Body of pancreas (tissue), 4 donors: ENCODE results near the gene TIAM1. TPM values are rescaled to one million over a fixed set of nuclear protein-coding genes. Genes with fewer than 3 reads are reported as not detected.

ENCODE experiments used
- ATAC-seq: fragments of 150-250 bp; one replicate; pipeline ENCODE4 v1.9.1; 2016
- DNase-seq, 4 donors: peaks; one replicate each; pipeline ENCODE4 v3.0.0-alpha.2; 2019
- H3K27ac ChIP-seq, 4 donors: fragments of 200-600 bp; sonication (generic); 1 replicate in 3 of 4; 2 replicates in 1 of 4; pipeline versions ENCODE4 v1.5.1 to v1.6.1; 2016 to 2019; ENCODE audit warnings: mild to moderate bottlenecking in 1 of 4, mixed read lengths in 1 of 4, moderate library complexity in 1 of 4
- H3K27me3 ChIP-seq, 2 donors: fragments of 200-600 bp; sonication (generic); one replicate each; pipeline ENCODE4 v1.6.0; 2016; ENCODE audit warnings: mild to moderate bottlenecking in 1 of 2
- H3K36me3 ChIP-seq, 2 donors: fragments of 200-600 bp; sonication (generic); replicated peaks in 1 of 2; 2 replicates each; pipeline ENCODE4 v1.5.1; 2016; ENCODE audit warnings: low read depth in 2 of 2; ENCODE audit not compliant: insufficient read depth in 1 of 2
- H3K4me1 ChIP-seq: fragments of 200-600 bp; sonication (generic); one replicate; pipeline ENCODE4 v1.6.0; 2016
- H3K4me3 ChIP-seq, 2 donors: fragments of 200-600 bp; sonication (generic); 1 replicate in 1 of 2; 2 replicates in 1 of 2; pipeline ENCODE4 v1.5.1; 2016 to 2019
- H3K9me3 ChIP-seq, 3 donors: fragments of 200-600 bp; sonication (generic); 1 replicate in 2 of 3; 2 replicates in 1 of 3; pipeline ENCODE4 v1.5.1; 2016
- POLR2A ChIP-seq, 3 donors: fragments of 450-650 bp; IDR thresholded peaks; one replicate each; pipeline ENCODE4 v1.6.1; 2016; ENCODE audit warnings: antibody characterized with exemption in 3 of 3, mild to moderate bottlenecking in 2 of 3
- WGBS, 2 donors: methylation state at CpG; one replicate each; pipeline ENCODE4 v1.1.5; 2017; 5-methylcytosine and 5-hydroxymethylcytosine counted together
- intact Hi-C: fragments of 100-400 bp; cut with DNase I; formaldehyde crosslinking; loops from one replicate; pipeline ENCODE4 v1.15.1; 2023
- total RNA-seq, 2 donors: library from RNA; depleted of rRNA; stranded (reverse); fragments of >200 nt; gene quantifications; one replicate each; pipeline ENCODE4 v1.1.0, GENCODE V29; 2016
- TF ChIP-seq, protein P1 (sequence below), 7 experiments: fragments of 450-650 bp in 4 of 7; fragments of 200-600 bp in 3 of 7; sonication (generic) in 3 of 7; IDR thresholded peaks; one replicate each; pipeline ENCODE4 v1.5.1; 2016 to 2019; ENCODE audit warnings: antibody characterized with exemption in 7 of 7

The TIAM1 gene
- total RNA-seq, 2 donors from 2014 or later = 3.6 to 8.8 TPM

DNA sequence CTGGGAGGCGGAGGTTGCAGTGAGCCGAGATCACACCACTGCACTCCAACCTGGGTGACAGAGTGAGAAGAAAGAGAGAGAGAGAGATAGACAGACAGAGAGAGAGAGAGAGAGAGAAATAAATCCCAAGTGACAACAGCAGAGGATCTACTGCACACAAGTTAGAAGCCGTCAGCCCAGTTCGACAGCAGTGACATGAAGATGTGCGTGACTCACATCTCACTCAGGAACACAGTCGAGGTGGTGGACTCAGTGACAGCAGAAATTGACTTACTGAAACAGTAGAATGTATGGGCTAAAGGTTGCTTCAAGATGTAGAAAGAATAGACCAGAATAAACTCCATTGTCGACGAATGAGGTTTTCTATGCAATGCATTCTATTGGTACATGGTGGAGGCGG is 228.8 kb downstream of the TIAM1 start:
- H3K4me1 ChIP-seq = no peaks in the 10 kb centered on the region
- no peak overlapping the region for H3K27ac ChIP-seq
- H3K4me3 ChIP-seq = no peak overlapping the region
- TF ChIP-seq POLR2A (IDR thresholded peaks at IDR 0.05) = no peak
- TF ChIP-seq, protein P1, sequence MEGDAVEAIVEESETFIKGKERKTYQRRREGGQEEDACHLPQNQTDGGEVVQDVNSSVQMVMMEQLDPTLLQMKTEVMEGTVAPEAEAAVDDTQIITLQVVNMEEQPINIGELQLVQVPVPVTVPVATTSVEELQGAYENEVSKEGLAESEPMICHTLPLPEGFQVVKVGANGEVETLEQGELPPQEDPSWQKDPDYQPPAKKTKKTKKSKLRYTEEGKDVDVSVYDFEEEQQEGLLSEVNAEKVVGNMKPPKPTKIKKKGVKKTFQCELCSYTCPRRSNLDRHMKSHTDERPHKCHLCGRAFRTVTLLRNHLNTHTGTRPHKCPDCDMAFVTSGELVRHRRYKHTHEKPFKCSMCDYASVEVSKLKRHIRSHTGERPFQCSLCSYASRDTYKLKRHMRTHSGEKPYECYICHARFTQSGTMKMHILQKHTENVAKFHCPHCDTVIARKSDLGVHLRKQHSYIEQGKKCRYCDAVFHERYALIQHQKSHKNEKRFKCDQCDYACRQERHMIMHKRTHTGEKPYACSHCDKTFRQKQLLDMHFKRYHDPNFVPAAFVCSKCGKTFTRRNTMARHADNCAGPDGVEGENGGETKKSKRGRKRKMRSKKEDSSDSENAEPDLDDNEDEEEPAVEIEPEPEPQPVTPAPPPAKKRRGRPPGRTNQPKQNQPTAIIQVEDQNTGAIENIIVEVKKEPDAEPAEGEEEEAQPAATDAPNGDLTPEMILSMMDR (IDR thresholded peaks at IDR 0.05) = no peak
- no peak for ATAC-seq
- DNase-seq = no peak
- H3K9me3 ChIP-seq = no peaks in the 10 kb centered on the region
- WGBS, 2 donors = 68 to 77% methylated on average over 9 of the region's 9 CpGs
- no peaks in the 10 kb centered on the region for H3K27me3 ChIP-seq
- H3K36me3 ChIP-seq = no peaks in the 10 kb centered on the region
- intact Hi-C loops = no loop called here

DNA sequence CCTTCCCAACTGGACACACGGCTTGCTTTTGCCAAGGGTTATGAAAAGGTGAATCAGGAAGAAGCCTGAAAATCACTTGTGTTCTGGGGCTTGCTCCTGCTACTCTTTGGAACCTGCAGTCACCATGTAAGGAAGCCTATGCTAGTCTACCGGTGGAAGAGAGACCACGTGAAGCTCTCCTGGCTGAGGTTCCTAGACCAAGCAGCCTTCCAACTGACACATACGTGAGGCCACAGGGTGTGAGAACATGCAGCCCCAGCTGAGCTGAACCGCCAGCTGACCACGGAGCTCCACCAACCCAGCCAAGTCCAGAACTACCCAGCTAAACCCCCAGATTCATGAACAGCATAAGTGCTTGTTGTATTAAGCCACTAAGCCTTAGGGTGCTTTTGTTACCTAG is 233.0 kb downstream of the TIAM1 start:
- no peaks in the 10 kb centered on the region for H3K27me3 ChIP-seq
- H3K9me3 ChIP-seq = no peaks in the 10 kb centered on the region
- H3K27ac ChIP-seq = no peak overlapping the region
- H3K36me3 ChIP-seq = no peaks in the 10 kb centered on the region
- DNase-seq (no peak), ATAC-seq (no peak)
- H3K4me3 ChIP-seq = no peak overlapping the region
- H3K4me1 ChIP-seq = no peaks in the 10 kb centered on the region
- WGBS, 2 donors = 61 to 70% methylated on average over 5 to 6 of the region's 6 CpGs
- intact Hi-C loops = no loop called here
- TF ChIP-seq, protein P1 (IDR thresholded peaks at IDR 0.05) = no peak
- TF ChIP-seq POLR2A (IDR thresholded peaks at IDR 0.05) = no peak

DNA sequence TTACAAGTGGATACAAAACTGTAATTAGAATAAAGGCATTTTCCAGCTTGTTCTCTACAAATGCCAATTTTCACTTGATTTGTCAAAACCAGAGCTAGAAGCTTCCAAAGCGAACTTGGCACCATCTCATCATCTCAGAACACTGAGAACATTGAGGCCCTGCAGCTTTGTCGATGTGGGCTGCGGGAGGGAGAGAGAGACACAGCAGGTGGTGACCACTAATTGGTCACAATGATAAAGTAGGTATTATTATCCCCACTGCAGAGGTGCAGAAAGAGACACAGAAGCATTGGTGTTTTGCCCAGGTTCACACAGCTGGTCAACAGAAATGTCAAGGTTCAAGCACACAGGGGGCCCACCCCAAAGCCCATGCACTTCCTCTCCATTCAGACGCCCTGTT is 233.6 kb downstream of the TIAM1 start:
- intact Hi-C loops = no loop called here
- ATAC-seq = no peak
- WGBS, 2 donors = 24 to 27% methylated on average over 4 of the region's 4 CpGs

DNA sequence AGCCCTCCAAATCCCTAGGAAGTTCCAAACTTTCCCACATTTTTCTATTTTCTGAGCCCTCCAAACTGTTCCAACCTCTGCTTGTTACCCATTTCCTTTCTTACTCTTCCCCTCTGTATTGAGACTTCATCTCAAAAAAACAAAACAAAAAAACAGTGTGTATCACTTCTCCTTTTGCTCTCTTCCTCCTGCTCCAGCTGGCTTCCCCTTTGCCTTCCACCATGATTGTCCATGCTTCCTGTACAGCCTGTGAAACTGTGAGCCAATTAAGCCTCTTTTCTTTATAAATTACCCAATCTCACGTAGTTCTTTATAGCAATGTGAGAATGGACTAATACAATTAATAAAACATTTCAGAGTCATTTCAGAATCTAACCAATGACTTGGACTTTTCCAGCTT is 236.2 kb downstream of the TIAM1 start:
- intact Hi-C loops = loop anchor here (10.0 kb wide), 1 partner anchor 477 kb away; no protein-coding TSS in a partner anchor
- Histone ChIP-seq H3K9me3 (no peaks in the 10 kb centered on the region), H3K36me3 (no peaks in the 10 kb centered on the region), H3K4me1 (no peaks in the 10 kb centered on the region), H3K4me3 (no peak overlapping the region), H3K27me3 (no peaks in the 10 kb centered on the region), H3K27ac (peak overlapping the region in 1 of 4 donors; percentile 34)
- ATAC-seq = no peak
- TF ChIP-seq POLR2A (IDR thresholded peaks at IDR 0.05) = no peak
- TF ChIP-seq, protein P1 (IDR thresholded peaks at IDR 0.05) = no peak
- 67 to 72% methylated on average over 1 of the region's 1 CpG for WGBS, 2 donors
- DNase-seq = peak in 1 of 4 donors; percentile 32

More for the DNA sequence above, 233.6 kb downstream of the TIAM1 start:
- H3K4me3 ChIP-seq = no peak overlapping the region
- DNase-seq = no peak
- H3K4me1 ChIP-seq = no peaks in the 10 kb centered on the region
- H3K27ac ChIP-seq = no peak overlapping the region
- TF ChIP-seq, protein P1 (IDR thresholded peaks at IDR 0.05) = no peak
- TF ChIP-seq POLR2A (IDR thresholded peaks at IDR 0.05) = no peak
- H3K27me3 ChIP-seq = no peaks in the 10 kb centered on the region
- no peaks in the 10 kb centered on the region for H3K36me3 ChIP-seq
- H3K9me3 ChIP-seq = no peaks in the 10 kb centered on the region

DNA sequence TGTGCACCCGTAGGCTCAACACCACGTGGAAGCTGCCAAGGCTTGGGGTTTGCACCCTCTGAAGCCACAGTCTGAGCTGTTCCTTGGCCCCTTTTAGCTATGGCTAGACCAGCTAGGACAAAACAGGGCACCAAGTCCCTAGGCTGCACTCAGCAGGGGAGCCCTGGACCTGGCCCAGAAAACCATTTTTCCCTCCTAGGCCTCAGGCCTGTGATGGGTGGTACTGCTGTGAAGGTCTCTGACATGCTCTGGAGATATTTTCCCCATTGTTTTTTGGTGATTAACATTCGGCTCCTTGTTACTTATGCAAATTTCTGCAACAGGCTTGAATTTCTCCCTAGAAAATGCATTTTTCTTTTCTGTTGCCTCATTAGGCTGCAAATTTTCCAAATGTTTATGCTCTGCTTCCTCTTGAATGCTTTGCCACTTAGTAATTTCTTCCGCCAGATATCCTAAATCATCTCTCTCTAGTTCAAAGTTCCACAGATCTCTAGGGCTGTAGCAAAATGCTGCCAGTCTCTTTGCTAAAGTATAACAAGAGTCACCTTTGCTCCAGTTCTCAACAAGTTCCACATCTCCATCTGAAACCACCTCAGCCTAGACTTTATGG is 236.8 kb downstream of the TIAM1 start:
- no peak overlapping the region for H3K4me3 ChIP-seq
- no peaks in the 10 kb centered on the region for H3K27me3 ChIP-seq
- no peaks in the 10 kb centered on the region for H3K9me3 ChIP-seq
- intact Hi-C loops = loop anchor here (10.0 kb wide), 1 partner anchor 478 kb away; no protein-coding TSS in a partner anchor
- H3K27ac ChIP-seq = no peak overlapping the region
- H3K4me1 ChIP-seq = no peaks in the 10 kb centered on the region
- ATAC-seq = no peak
- DNase-seq = no peak
- WGBS, 2 donors = 65 to 67% methylated on average over 4 of the region's 4 CpGs
- no peak for TF ChIP-seq POLR2A (IDR thresholded peaks at IDR 0.05)
- TF ChIP-seq, protein P1 (IDR thresholded peaks at IDR 0.05) = no peak
- no peaks in the 10 kb centered on the region for H3K36me3 ChIP-seq
